Karpas-422 (cell line): ENCODE measurements around the gene ATP2C1. TPM values are rescaled to one million over a fixed set of nuclear protein-coding genes. Genes with fewer than 3 reads are reported as not detected.
"Not testable (repeated sequence)": the region's sequence is repeated elsewhere in the genome, so short reads cannot be mapped to it uniquely, and the experiment has no call there.

ENCODE experiments used
- DNase-seq: peaks from one replicate; pipeline ENCODE4 v3.0.0-alpha.2; 2015
- H2AFZ ChIP-seq: fragments of 200-600 bp; sonication (generic); 2 replicates; pipeline ENCODE4 v1.6.1; 2014; ENCODE audit warnings: antibody characterized with exemption, low read length, mixed read lengths
- H3K27ac ChIP-seq: fragments of 200-600 bp; sonication (generic); 2 replicates; pipeline ENCODE4 v1.5.1; 2014; ENCODE audit warnings: mild to moderate bottlenecking, low read length, moderate library complexity
- H3K27me3 ChIP-seq: fragments of 200-600 bp; sonication (generic); 2 replicates; pipeline ENCODE4 v1.6.1; 2014; ENCODE audit warnings: low read length, mixed read lengths
- H3K36me3 ChIP-seq: fragments of 200-600 bp; sonication (generic); 2 replicates; pipeline ENCODE4 v1.6.1; 2014; ENCODE audit warnings: low read length, mixed read lengths; ENCODE audit not compliant: insufficient read depth
- H3K4me1 ChIP-seq: fragments of 200-600 bp; sonication (generic); 2 replicates; pipeline ENCODE4 v1.6.1; 2014; ENCODE audit warnings: mild to moderate bottlenecking, low read length, mixed read lengths
- H3K4me2 ChIP-seq: fragments of 200-600 bp; sonication (generic); 2 replicates; pipeline ENCODE4 v1.6.1; 2014; ENCODE audit warnings: low read length, low read depth, mild to moderate bottlenecking; ENCODE audit not compliant: poor library complexity, severe bottlenecking
- H3K4me3 ChIP-seq: fragments of 200-600 bp; sonication (generic); 2 replicates; pipeline ENCODE4 v1.5.1; 2014; ENCODE audit warnings: mild to moderate bottlenecking, antibody characterized with exemption, low read length, mixed read lengths
- H3K79me2 ChIP-seq: fragments of 200-600 bp; sonication (generic); 2 replicates; pipeline ENCODE4 v1.6.1; 2014; ENCODE audit warnings: mild to moderate bottlenecking, low read length, mixed read lengths
- H3K9ac ChIP-seq: fragments of 200-600 bp; sonication (generic); 2 replicates; pipeline ENCODE4 v1.6.0; 2014; ENCODE audit warnings: low read length
- H3K9me2 ChIP-seq: fragments of 200-600 bp; sonication (generic), shearing (Covaris generic); replicated peaks from 2 replicates; pipeline ENCODE4 v1.6.0; 2014; ENCODE audit warnings: mild to moderate bottlenecking, low read length, moderate library complexity; ENCODE audit not compliant: insufficient read depth
- H3K9me3 ChIP-seq: fragments of 300-700, 200-600 bp; sonication (generic); 2 replicates; pipeline ENCODE4 v1.6.1; 2014; ENCODE audit warnings: low read length, mixed read lengths
- H4K20me1 ChIP-seq: fragments of 200-600 bp; sonication (generic); 2 replicates; pipeline ENCODE4 v1.6.1; 2014; ENCODE audit warnings: mild to moderate bottlenecking, antibody characterized with exemption, low read length, low read depth; ENCODE audit not compliant: insufficient read depth
- total RNA-seq: library from RNA; depleted of rRNA; stranded (reverse); fragments of >200 nt; shearing (Covaris generic); gene quantifications from 2 replicates; pipeline ENCODE4 v1.2.3, GENCODE V29; 2014; ENCODE audit warnings: low replicate concordance

ATP2C1 gene
- total RNA-seq, 1 experiment from 2014 or later, result 179 TPM

DNA sequence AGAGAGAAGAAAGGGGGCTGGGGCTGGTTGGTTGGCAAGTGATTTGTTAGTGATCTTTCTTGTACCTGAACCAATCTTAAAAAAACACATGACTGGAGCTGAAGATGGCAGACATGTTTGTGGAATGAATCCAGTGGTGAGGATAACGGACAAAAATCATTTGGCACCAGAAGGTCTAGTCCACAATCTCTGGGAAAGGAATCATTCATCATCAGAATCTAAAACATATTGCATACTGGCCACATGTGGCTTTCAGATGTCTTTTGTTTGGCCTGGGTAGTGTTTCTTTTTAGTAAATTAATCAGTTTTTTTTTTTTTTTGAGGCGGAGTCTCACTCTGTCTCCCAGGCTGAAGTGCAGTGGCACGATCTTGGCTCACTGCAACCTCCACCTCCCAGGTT lies 137.8 kb downstream of the ATP2C1 start:
- DNase-seq, result no peak
- Histone ChIP-seq H3K9me3 (no peaks in the 10 kb centered on the region), H3K4me1 (peaks cover 11% of the 10 kb centered on the region), H3K4me3 (no peak overlapping the region), H3K9ac (no peak overlapping the region), H4K20me1 (no peaks in the 10 kb centered on the region), H3K79me2 (no peaks in the 10 kb centered on the region), H3K27ac (no peak overlapping the region), H3K9me2 (no peaks in the 10 kb centered on the region), H3K36me3 (no peaks in the 10 kb centered on the region), H2AFZ (no peak overlapping the region), H3K27me3 (no peaks in the 10 kb centered on the region), H3K4me2 (no peak overlapping the region)

DNA sequence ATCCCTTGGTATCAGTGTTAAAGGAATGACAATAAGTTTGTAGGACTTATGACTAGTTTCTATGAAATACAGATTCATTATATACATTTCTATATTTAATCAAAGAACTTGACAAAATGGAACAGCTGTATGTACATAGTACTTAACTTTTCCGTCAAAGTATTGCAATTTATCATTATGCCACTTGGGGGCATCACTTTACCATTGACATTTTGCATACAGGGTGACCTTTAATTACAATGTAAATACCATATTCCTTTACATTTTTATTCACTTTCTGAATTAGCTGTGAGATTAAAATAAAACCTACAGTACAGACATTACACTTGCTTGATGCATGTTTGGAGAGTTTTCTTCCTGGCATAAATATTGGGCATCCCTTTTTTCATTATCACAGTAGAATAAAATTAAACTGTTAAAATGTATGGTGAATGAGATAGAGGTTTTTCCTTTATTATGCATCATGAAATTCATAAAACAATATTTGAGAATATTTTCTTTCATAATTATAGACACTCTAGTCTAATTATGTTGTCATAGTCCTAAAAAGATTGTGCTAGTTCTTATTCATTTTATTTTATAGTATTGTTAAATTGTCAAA lies 139.7 kb downstream of the ATP2C1 start:
- peak; percentile 87 for DNase-seq
- H2AFZ ChIP-seq, result no peak overlapping the region; the same call in 1 of the 2 replicates
- H3K27me3 ChIP-seq, result no peaks in the 10 kb centered on the region
- H3K36me3 ChIP-seq, result no peaks in the 10 kb centered on the region
- H3K27ac ChIP-seq, result no peak overlapping the region
- no peak overlapping the region for H3K4me2 ChIP-seq
- no peaks in the 10 kb centered on the region for H3K79me2 ChIP-seq
- no peaks in the 10 kb centered on the region for H4K20me1 ChIP-seq
- no peaks in the 10 kb centered on the region for H3K9me3 ChIP-seq
- 0 out of 2 replicates have a peak, but pooled peaks cover 4% of the 10 kb centered on the region for H3K4me1 ChIP-seq
- no peaks in the 10 kb centered on the region for H3K9me2 ChIP-seq
- H3K4me3 ChIP-seq, result no peak overlapping the region
- H3K9ac ChIP-seq, result no peak overlapping the region

DNA sequence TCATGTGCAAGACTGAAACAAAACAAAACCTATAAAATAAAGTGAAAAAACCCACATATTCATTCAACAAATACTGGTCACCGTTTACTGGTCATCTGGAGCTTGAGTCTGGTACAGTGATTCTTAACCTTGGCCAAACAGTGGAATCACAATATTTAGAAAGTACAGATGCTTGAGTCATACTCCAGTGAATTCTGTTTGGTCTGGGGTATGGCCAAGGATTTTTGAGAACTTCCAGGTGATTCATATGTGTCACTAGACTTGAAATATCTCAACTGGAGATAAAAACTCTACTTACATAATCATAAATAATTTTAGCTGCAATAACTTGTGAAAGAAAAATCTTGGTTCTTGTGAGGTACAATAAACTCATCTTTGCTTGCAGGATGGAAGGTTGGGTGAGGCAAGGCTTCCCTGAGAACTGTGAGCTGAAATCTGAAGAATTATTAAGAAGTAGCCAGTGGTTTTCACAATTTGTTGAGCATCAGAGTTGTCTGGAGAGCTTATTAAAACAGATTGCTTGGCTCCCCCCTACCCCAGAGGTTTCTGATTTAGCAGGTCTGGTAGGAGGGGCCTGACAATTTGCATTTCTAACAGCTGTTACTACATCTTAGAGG lies 142.4 kb downstream of the ATP2C1 start:
- Histone ChIP-seq H3K27ac (no peak overlapping the region), H3K9me2 (no peaks in the 10 kb centered on the region), H3K4me3 (no peak overlapping the region), H3K9ac (no peak overlapping the region), H2AFZ (no peak overlapping the region), H3K79me2 (no peaks in the 10 kb centered on the region), H3K9me3 (no peaks in the 10 kb centered on the region), H3K4me1 (peaks cover 8% of the 10 kb centered on the region; the same call in 1 of the 2 replicates), H4K20me1 (no peaks in the 10 kb centered on the region), H3K36me3 (no peaks in the 10 kb centered on the region), H3K27me3 (no peaks in the 10 kb centered on the region), H3K4me2 (no peak overlapping the region)
- no peak for DNase-seq

DNA sequence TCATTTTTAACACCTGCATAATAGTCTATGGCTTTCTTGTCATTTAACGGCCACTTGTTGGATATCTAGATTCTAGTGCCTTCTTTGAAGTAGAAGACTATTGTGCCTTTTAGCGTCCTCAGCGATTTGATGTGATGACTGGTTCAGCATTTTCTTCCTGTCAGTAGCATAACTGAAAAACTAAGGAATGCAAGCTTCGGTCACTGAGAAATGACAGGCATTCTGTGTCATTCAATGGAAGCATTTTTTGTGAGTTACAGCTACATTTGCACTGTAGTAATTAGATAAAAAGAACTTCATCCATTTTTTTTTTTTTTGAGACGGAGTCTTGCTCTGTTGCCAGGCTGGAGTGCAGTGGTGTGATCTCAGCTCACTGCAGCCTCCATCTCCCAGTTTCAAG lies 143.1 kb downstream of the ATP2C1 start:
- no peaks in the 10 kb centered on the region for H3K36me3 ChIP-seq
- H3K9me2 ChIP-seq, result no peaks in the 10 kb centered on the region
- H2AFZ ChIP-seq, result no peak overlapping the region
- H3K9me3 ChIP-seq, result no peaks in the 10 kb centered on the region
- H3K79me2 ChIP-seq, result no peaks in the 10 kb centered on the region
- H3K4me3 ChIP-seq, result no peak overlapping the region
- DNase-seq, result no peak
- H3K27me3 ChIP-seq, result no peaks in the 10 kb centered on the region
- no peak overlapping the region for H3K27ac ChIP-seq
- H3K4me2 ChIP-seq, result no peak overlapping the region
- H4K20me1 ChIP-seq, result no peaks in the 10 kb centered on the region
- peaks cover 8% of the 10 kb centered on the region; the same call in 1 of the 2 replicates for H3K4me1 ChIP-seq
- no peak overlapping the region for H3K9ac ChIP-seq

DNA sequence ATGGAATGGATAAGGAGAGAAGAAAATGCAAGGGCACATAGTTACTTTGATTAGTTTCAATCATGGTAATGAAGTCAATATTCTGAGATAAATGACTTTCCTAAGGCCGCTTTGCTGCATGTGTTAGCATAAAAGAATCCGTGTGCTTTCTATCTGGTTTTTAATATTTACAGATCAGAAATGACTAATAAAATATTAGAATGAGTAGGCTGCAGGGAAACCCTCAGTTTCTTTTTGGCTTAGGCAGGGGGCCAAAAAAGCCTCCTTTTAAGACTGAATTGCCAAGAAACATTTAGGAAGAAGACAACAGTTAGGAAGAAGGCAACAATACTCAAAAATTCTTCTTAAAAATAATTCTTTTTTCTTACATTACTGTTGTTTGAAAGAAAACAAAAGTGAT lies 144.4 kb downstream of the ATP2C1 start:
- Histone ChIP-seq H4K20me1 (no peaks in the 10 kb centered on the region), H3K4me2 (no peak overlapping the region), H3K9me3 (no peaks in the 10 kb centered on the region), H3K27ac (no peak overlapping the region), H3K4me1 (peaks cover 4% of the 10 kb centered on the region; the same call in 1 of the 2 replicates), H3K36me3 (no peaks in the 10 kb centered on the region), H3K27me3 (no peaks in the 10 kb centered on the region), H3K9me2 (no peaks in the 10 kb centered on the region), H2AFZ (no peak overlapping the region), H3K9ac (no peak overlapping the region), H3K4me3 (no peak overlapping the region), H3K79me2 (no peaks in the 10 kb centered on the region)
- DNase-seq, result no peak

DNA sequence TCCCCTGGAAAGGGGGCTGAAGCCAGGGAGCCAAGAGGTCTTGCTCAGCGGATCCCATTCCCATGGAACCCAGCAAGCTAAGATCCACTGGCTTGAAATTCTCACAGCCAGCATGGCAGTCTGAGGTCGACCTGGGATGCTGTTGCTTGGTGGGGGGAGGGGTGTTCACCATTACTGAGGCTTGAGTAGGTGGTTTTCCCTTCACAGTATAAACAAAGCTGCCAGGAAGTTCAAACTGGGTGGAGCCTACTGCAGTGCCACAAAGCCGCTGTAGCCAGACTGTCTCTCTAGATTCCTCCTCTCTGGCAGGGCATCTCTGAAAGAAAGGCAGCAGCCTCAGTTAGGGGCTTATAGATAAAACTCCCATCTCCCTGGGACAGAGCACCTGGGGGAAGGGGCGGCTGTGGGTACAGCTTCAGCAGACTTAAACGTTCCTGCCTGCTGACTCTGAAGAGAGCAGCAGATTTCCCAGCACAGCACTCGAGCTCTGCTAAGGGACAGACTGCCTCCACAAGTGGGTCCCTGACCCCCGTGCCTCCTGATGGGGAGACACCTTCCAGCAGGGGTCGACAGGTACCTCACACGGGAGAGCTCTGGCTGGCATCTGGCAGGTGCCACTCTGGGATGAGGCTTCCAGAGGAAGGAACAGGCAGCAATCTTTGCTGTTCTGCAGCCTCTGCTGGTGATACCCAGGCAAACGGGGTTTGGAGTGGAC lies 148.5 kb downstream of the ATP2C1 start:
- not testable (repeated sequence) for H3K4me2 ChIP-seq, H4K20me1 ChIP-seq, H3K27me3 ChIP-seq, H3K79me2 ChIP-seq, H3K4me3 ChIP-seq, H2AFZ ChIP-seq, H3K9ac ChIP-seq, H3K9me3 ChIP-seq, H3K9me2 ChIP-seq, H3K4me1 ChIP-seq, H3K36me3 ChIP-seq, DNase-seq, H3K27ac ChIP-seq

DNA sequence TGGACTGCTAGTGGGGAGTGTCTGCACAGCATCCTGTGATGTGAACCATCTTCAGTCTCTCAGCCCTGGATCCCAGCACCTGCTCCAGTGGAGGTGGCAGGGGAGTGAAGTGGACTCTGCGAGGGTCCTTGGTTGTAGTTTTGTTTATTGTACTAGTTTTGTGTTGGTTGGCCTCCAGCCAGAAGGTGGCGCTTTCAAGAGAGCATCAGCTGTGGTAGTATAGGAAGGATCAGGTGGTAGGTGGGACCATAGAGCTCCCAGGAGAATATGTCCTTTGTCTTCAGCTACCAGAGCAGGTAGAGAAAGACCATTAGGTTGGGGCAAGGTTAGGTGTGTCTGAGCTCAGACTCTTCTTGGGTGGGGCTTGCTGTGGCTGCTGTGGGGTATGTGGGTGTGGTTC lies 153.7 kb downstream of the ATP2C1 start:
- Histone ChIP-seq H2AFZ (no peak overlapping the region), H3K27ac (no peak overlapping the region), H3K4me2 (no peak overlapping the region), H3K9me3 (no peaks in the 10 kb centered on the region), H3K9ac (no peak overlapping the region), H3K79me2 (no peaks in the 10 kb centered on the region), H3K36me3 (no peaks in the 10 kb centered on the region), H3K4me3 (no peak overlapping the region), H3K9me2 (no peaks in the 10 kb centered on the region), H3K27me3 (no peaks in the 10 kb centered on the region), H3K4me1 (peaks cover 4% of the 10 kb centered on the region), H4K20me1 (no peaks in the 10 kb centered on the region)
- no peak for DNase-seq

DNA sequence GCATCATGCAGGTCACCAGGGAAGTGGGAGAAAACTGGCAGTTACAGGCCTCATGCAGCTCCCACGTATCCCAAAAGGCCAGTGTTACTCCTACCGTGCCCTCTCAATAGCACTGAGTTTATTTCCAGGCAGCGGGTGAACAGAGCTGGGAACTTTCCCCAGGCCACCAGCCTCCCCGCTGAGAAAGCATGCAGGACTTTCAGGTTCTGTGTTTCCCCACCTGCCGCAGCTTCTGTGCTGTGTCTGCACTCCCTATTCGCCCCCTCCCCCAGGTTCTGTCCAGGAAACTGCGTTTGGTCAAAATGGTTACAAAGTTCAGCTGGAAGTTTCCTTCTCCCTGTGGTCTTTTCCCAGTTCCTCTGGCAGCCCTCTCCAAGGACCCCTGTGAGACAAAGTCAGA lies 154.1 kb downstream of the ATP2C1 start:
- DNase-seq, result no peak
- Histone ChIP-seq H3K4me2 (no peak overlapping the region), H3K4me1 (peaks cover 8% of the 10 kb centered on the region), H3K9me2 (no peaks in the 10 kb centered on the region), H3K9ac (no peak overlapping the region), H3K79me2 (no peaks in the 10 kb centered on the region), H3K9me3 (no peaks in the 10 kb centered on the region), H3K36me3 (no peaks in the 10 kb centered on the region), H3K27ac (no peak overlapping the region), H4K20me1 (no peaks in the 10 kb centered on the region), H2AFZ (no peak overlapping the region), H3K4me3 (no peak overlapping the region), H3K27me3 (no peaks in the 10 kb centered on the region)
